ENCODE results near the gene CMKLR1. TPM values are rescaled to one million over a fixed set of nuclear protein-coding genes. Genes with fewer than 3 reads are reported as not detected.

Gene CMKLR1
- total RNA-seq, 1 experiment from 2014 or later = 0.66 TPM

DNA sequence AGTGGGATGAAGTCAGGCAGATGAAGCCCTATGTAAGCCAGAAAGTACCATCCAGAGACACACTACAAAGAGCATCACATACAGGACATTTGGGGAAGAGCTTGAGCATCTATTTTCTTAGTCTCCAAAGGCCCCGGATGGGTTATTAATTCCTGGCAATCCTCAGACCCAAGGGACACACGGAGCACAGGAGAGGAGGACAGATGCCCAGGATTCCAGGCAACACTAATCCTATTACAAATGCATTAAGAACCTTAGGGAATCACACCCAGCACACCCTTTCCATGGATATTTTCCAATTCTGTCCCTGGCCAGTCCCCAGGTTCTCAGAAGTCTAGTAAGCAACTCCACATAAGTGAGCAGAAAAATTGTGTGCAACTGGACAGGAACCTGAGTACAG lies 65.9 kb downstream of the CMKLR1 start:
- Mint-ChIP-seq H3K9me3 (peaks cover 2% of the 10 kb centered on the region in 2 experiments; a peak in 1 of 5 replicates), H3K27ac (no peak overlapping the region), H3K4me3 (no peak overlapping the region), H3K36me3 (ENCODE audit: insufficient read depth in 1 of 3, low read depth in 3 of 3) (no peaks in the 10 kb centered on the region; a peak in 1 of 7 replicates), H3K4me1 (peaks cover 14 to 18% of the 10 kb centered on the region in 2 experiments), H3K27me3 (ENCODE audit: low read depth) (peaks cover 2% of the 10 kb centered on the region; the same call in 1 of the 2 replicates)
- H3K79me2 ChIP-seq (ENCODE audit: insufficient read depth, low read length) = no peaks in the 10 kb centered on the region
- H4K5ac ChIP-seq (ENCODE audit: insufficient read length, low read depth, low read length) = no peak overlapping the region
- no peaks in the 10 kb centered on the region for H3K79me1 ChIP-seq (ENCODE audit: insufficient read depth, low read depth, low read length, poor library complexity, severe bottlenecking)
- H2BK20ac ChIP-seq (ENCODE audit: low read depth, low read length, poor library complexity, severe bottlenecking) = no peak overlapping the region
- no peak overlapping the region for H2AK5ac ChIP-seq (ENCODE audit: insufficient read length, low read length)
- H2BK120ac ChIP-seq (ENCODE audit: low read depth, low read length, poor library complexity, severe bottlenecking) = no peak overlapping the region
- H4K8ac ChIP-seq (replicated peaks; ENCODE audit: insufficient read length, low read depth, low read length) = no peak overlapping the region
- no peak overlapping the region for H2BK5ac ChIP-seq (ENCODE audit: insufficient read length, low read length)
- no peak overlapping the region for H3K9ac ChIP-seq (ENCODE audit: extremely low read depth, insufficient read length, low read length)
- TF ChIP-seq CTCF (conservative IDR thresholded peaks at IDR 0.05) = no peak
- no peak overlapping the region for H2BK12ac ChIP-seq (ENCODE audit: insufficient read length, low read depth, low read length)
- no peak for DNase-seq
- no peaks in the 10 kb centered on the region for H3K27me3 ChIP-seq (ENCODE audit: insufficient read depth, low read length)
- H3K4me2 ChIP-seq (ENCODE audit: insufficient read depth, insufficient read length, low read length) = no peak overlapping the region
- no peak overlapping the region for H2AFZ ChIP-seq (ENCODE audit: low read length)
- H3K27ac ChIP-seq (ENCODE audit: insufficient read length, low read depth, low read length) = no peak overlapping the region
- no peak overlapping the region for H3K56ac ChIP-seq (ENCODE audit: insufficient read length, low read depth, low read length)
- H4K91ac ChIP-seq (ENCODE audit: insufficient read length, low read depth, low read length) = no peak overlapping the region
- H3K9me3 ChIP-seq (ENCODE audit: control insufficient read depth, low read depth, low read length) = no peaks in the 10 kb centered on the region
- no peaks in the 10 kb centered on the region for H4K20me1 ChIP-seq (ENCODE audit: control insufficient read depth, insufficient read depth, insufficient read length)
- no peak overlapping the region for H3K14ac ChIP-seq (ENCODE audit: insufficient read depth, low read length)
- no peak overlapping the region for H3K4ac ChIP-seq (ENCODE audit: low read depth, low read length)
- no peak overlapping the region for H3K23ac ChIP-seq (ENCODE audit: insufficient read length, low read depth, low read length)
- H3K18ac ChIP-seq (ENCODE audit: insufficient read length, low read depth, low read length) = no peak overlapping the region
- no peaks in the 10 kb centered on the region for H3K4me1 ChIP-seq (ENCODE audit: insufficient read depth, low read length)
- no peak overlapping the region for H2BK15ac ChIP-seq (ENCODE audit: low read depth, low read length)
- WGBS (ENCODE audit: extremely low coverage, insufficient read length, low lambda C conversion rate) = no CpG with 5 or more reads among the region's 2 CpGs
- no peak overlapping the region for H3T11ph ChIP-seq (ENCODE audit: low read length)
- H3K23me2 ChIP-seq (ENCODE audit: insufficient read length, low read depth, low read length, poor library complexity, severe bottlenecking) = no peaks in the 10 kb centered on the region

All from H9 (cell line).